SIG-M5 treated with dmso at 0.1 percent for 504 hours (cell line): ENCODE results near the gene EXT2.

Experiments used
- DNase-seq: peaks from one replicate; lab custom pipeline; 2025; ENCODE audit not compliant: unreplicated experiment; lab: John Stamatoyannopoulos, UW

Gene EXT2

GRCh38 chr11:44083906-44084305 lies 11.6 kb upstream of the EXT2 start:
- no peak for DNase-seq

GRCh38 chr11:44085330-44085729 lies 10.1 kb upstream of the EXT2 start:
- no peak for DNase-seq

- no peak for DNase-seq
These were observed 7.1 kb upstream of the EXT2 start for GRCh38 chr11:44088377-44088776.

- DNase-seq: no peak
These were observed 6.6 kb upstream of the EXT2 start for GRCh38 chr11:44088871-44089270.

GRCh38 chr11:44090539-44090938 lies 4.9 kb upstream of the EXT2 start:
- DNase-seq: no peak

- peak; percentile 76 for DNase-seq
These were observed 1.1 kb upstream of the EXT2 start for GRCh38 chr11:44094260-44094868.

- no peak for DNase-seq
These were observed 1.1 kb downstream of the EXT2 start for GRCh38 chr11:44096360-44097185.

- no peak for DNase-seq
These were observed 2.3 kb downstream of the EXT2 start for GRCh38 chr11:44097821-44098220.

GRCh38 chr11:44101098-44101497 lies 5.6 kb downstream of the EXT2 start:
- no peak for DNase-seq

- DNase-seq: peak; percentile 21
These were observed 9.2 kb downstream of the EXT2 start for GRCh38 chr11:44104481-44105294.

- DNase-seq: no peak
These were observed 12.8 kb downstream of the EXT2 start for GRCh38 chr11:44108260-44108659.

GRCh38 chr11:44110231-44110679 lies 14.8 kb downstream of the EXT2 start:
- DNase-seq: peak; percentile 53

GRCh38 chr11:44112091-44112821 lies 16.8 kb downstream of the EXT2 start:
- DNase-seq: no peak

- no peak for DNase-seq
These were observed 17.5 kb downstream of the EXT2 start for GRCh38 chr11:44113018-44113417.

GRCh38 chr11:44113572-44113971 lies 18.1 kb downstream of the EXT2 start:
- DNase-seq: no peak

- DNase-seq: peak; percentile 57
These were observed 20.9 kb downstream of the EXT2 start for GRCh38 chr11:44116234-44116830.

GRCh38 chr11:44120169-44120568 lies 24.7 kb downstream of the EXT2 start:
- DNase-seq: no peak

- DNase-seq: no peak
These were observed 30.1 kb downstream of the EXT2 start for GRCh38 chr11:44125598-44125997.

- DNase-seq: no peak
These were observed 30.8 kb downstream of the EXT2 start for GRCh38 chr11:44126304-44126703.

- peak; percentile 80 for DNase-seq
These were observed 31.7 kb downstream of the EXT2 start for GRCh38 chr11:44127130-44127529.

- DNase-seq: no peak
These were observed 33.3 kb downstream of the EXT2 start for GRCh38 chr11:44128729-44129128.
